H1 (cell line): ENCODE results near the gene NAA60. TPM values are rescaled to one million over a fixed set of nuclear protein-coding genes. Genes with fewer than 3 reads are reported as not detected.
A peak's percentile ranks its signal among the peaks of the same experiment; 100 is the strongest.

Experiments
- CTCF ChIA-PET: fragments of 300-600 bp; sonication (Branson Sonifier 250); formaldehyde crosslinking; loops from one replicate; lab custom pipeline; 2021; ENCODE audit not compliant: partially characterized antibody; lab: Charles Lee
- POLR2A ChIA-PET: fragments of 300-600 bp; sonication (Branson Sonifier 250); formaldehyde crosslinking; loops from one replicate; lab custom pipeline; 2021; ENCODE audit warnings: inconsistent platforms; ENCODE audit not compliant: partially characterized antibody; lab: Charles Lee
- DNase-seq, 2 experiments: peaks; one replicate each; pipeline versions ENCODE4 v3.0.0 to v3.0.0-alpha.2; 2010 to 2022; ENCODE audit warnings: low spot score in 2 of 2, low read depth in 1 of 2, mixed read lengths in 1 of 2
- FAIRE-seq: peaks from 2 replicates; lab custom pipeline; 2011; peaks lifted over from hg19 to GRCh38; lab: Jason Lieb, UNC
- H2AFZ ChIP-seq: 2 replicates; pipeline ENCODE4 v1.8.1; 2012; ENCODE audit warnings: low read length, inconsistent platforms
- H2AK5ac ChIP-seq: 2 replicates; pipeline ENCODE4 v1.6.1; 2013; ENCODE audit warnings: low read depth, low read length
- H2BK120ac ChIP-seq: replicated peaks from 2 replicates; pipeline ENCODE3; 2013; ENCODE audit warnings: low read depth, low read length, inconsistent platforms
- H2BK12ac ChIP-seq: 2 replicates; pipeline ENCODE4 v1.6.1; 2013; ENCODE audit warnings: low read depth, low read length
- H2BK15ac ChIP-seq: 2 replicates; pipeline ENCODE4 v1.6.1; 2013; ENCODE audit warnings: low read length
- H2BK20ac ChIP-seq: 2 replicates; pipeline ENCODE4 v1.6.1; 2013; ENCODE audit warnings: low read length
- H2BK5ac ChIP-seq: 2 replicates; pipeline ENCODE4 v1.6.1; 2013; ENCODE audit warnings: low read depth, low read length
- H3K14ac ChIP-seq: 2 replicates; pipeline ENCODE4 v1.6.1; 2013; ENCODE audit warnings: inconsistent platforms; ENCODE audit not compliant: insufficient read length
- H3K18ac ChIP-seq: 2 replicates; pipeline ENCODE4 v1.6.1; 2013; ENCODE audit warnings: low read length; ENCODE audit errors: extremely low read depth
- H3K23ac ChIP-seq: 2 replicates; pipeline ENCODE4 v1.6.1; 2013; ENCODE audit warnings: inconsistent platforms; ENCODE audit not compliant: insufficient read length
- H3K23me2 ChIP-seq: 2 replicates; pipeline ENCODE4 v1.6.1; 2013; ENCODE audit warnings: low read depth, low read length
- H3K27ac ChIP-seq: 2 replicates; pipeline ENCODE4 v1.6.1; 2011; ENCODE audit warnings: low read depth, low read length, inconsistent platforms
- H3K27me3 ChIP-seq, 4 experiments: replicated peaks in 1 of 4; 1 replicate in 1 of 4; 2 replicates in 3 of 4; pipeline versions ENCODE4 v1.6.1 to v1.8.1; 2011 to 2013; ENCODE audit warnings: low read length in 3 of 4, mild to moderate bottlenecking in 3 of 4, inconsistent platforms in 2 of 4, mixed read lengths in 2 of 4, moderate library complexity in 1 of 4; ENCODE audit not compliant: control insufficient read depth in 3 of 4, insufficient read depth in 3 of 4; ENCODE audit errors: extremely low read depth in 1 of 4
- H3K36me3 ChIP-seq, 4 experiments: 2 replicates each; pipeline versions ENCODE4 v1.6.1 to v1.8.1; 2011 to 2013; ENCODE audit warnings: mild to moderate bottlenecking in 4 of 4, low read length in 3 of 4, moderate library complexity in 2 of 4, control low read depth in 1 of 4, inconsistent platforms in 1 of 4; ENCODE audit not compliant: insufficient read depth in 4 of 4, control insufficient read depth in 2 of 4
- H3K4ac ChIP-seq: replicated peaks from 2 replicates; pipeline ENCODE3; 2013; ENCODE audit warnings: low read length, low read depth, mixed read lengths, inconsistent platforms; ENCODE audit not compliant: insufficient read length
- H3K4me1 ChIP-seq, 4 experiments: replicated peaks in 1 of 4; 1 replicate in 1 of 4; 2 replicates in 3 of 4; pipeline versions ENCODE4 v1.6.1 to v1.8.1; 2011 to 2013; ENCODE audit warnings: low read length in 3 of 4, inconsistent platforms in 2 of 4, mixed read lengths in 1 of 4; ENCODE audit not compliant: insufficient read depth in 4 of 4, control insufficient read depth in 3 of 4
- H3K4me2 ChIP-seq, 2 experiments: 2 replicates each; pipeline versions ENCODE4 v1.6.1 to v1.8.1; 2011 to 2013; ENCODE audit warnings: low read depth in 2 of 2, low read length in 2 of 2, control low read depth in 1 of 2, inconsistent platforms in 1 of 2, mild to moderate bottlenecking in 1 of 2; ENCODE audit not compliant: insufficient read depth in 1 of 2
- H3K4me3 ChIP-seq, 4 experiments: fragments of 200-600, 300-600 bp in 1 of 4; sonication (generic), shearing (Covaris generic), sonication (Bioruptor Twin) in 1 of 4; 2 replicates each; pipeline versions ENCODE4 v1.5.1 to v1.8.1; 2011 to 2016; ENCODE audit warnings: low read length in 4 of 4, low read depth in 3 of 4, control low read depth in 2 of 4, inconsistent platforms in 2 of 4, mild to moderate bottlenecking in 2 of 4, mixed read lengths in 1 of 4, moderate library complexity in 1 of 4; ENCODE audit not compliant: insufficient read depth in 2 of 4; ENCODE audit errors: extremely low read depth in 1 of 4
- H3K56ac ChIP-seq: replicated peaks from 2 replicates; pipeline ENCODE3; 2013; ENCODE audit warnings: low read depth, mild to moderate bottlenecking, mixed read lengths, low read length, inconsistent platforms; ENCODE audit not compliant: insufficient read length
- H3K79me1 ChIP-seq: 2 replicates; pipeline ENCODE4 v1.6.1; 2013; ENCODE audit warnings: low read depth, low read length, control low read depth
- H3K79me2 ChIP-seq, 2 experiments: 2 replicates each; pipeline versions ENCODE4 v1.6.1 to v1.8.1; 2012 to 2013; ENCODE audit warnings: low read length in 2 of 2, mild to moderate bottlenecking in 2 of 2, inconsistent platforms in 1 of 2; ENCODE audit not compliant: insufficient read depth in 2 of 2, control insufficient read depth in 1 of 2
- H3K9ac ChIP-seq, 4 experiments: replicated peaks in 1 of 4; 1 replicate in 1 of 4; 2 replicates in 3 of 4; pipeline versions ENCODE4 v1.6.1 to v1.8.1; 2011 to 2013; ENCODE audit warnings: low read depth in 3 of 4, low read length in 3 of 4, control low read depth in 2 of 4, mild to moderate bottlenecking in 2 of 4, moderate library complexity in 2 of 4, inconsistent platforms in 1 of 4; ENCODE audit errors: extremely low read depth in 1 of 4
- H3K9me3 ChIP-seq, 2 experiments: 2 replicates each; pipeline versions ENCODE4 v1.6.1 to v1.8.1; 2012 to 2013; ENCODE audit warnings: mild to moderate bottlenecking in 2 of 2, moderate library complexity in 2 of 2, control low read depth in 1 of 2, inconsistent platforms in 1 of 2, low read depth in 1 of 2, low read length in 1 of 2, mixed read lengths in 1 of 2; ENCODE audit not compliant: insufficient read depth in 2 of 2
- H4K20me1 ChIP-seq, 2 experiments: replicated peaks in 1 of 2; 2 replicates each; pipeline versions ENCODE3 to v1.8.1; 2011 to 2013; ENCODE audit warnings: inconsistent platforms in 2 of 2, low read length in 2 of 2, mild to moderate bottlenecking in 1 of 2; ENCODE audit not compliant: insufficient read depth in 2 of 2, control insufficient read depth in 1 of 2
- H4K5ac ChIP-seq: 2 replicates; pipeline ENCODE4 v1.6.1; 2013; ENCODE audit warnings: low read length, low read depth, mixed read lengths, inconsistent platforms; ENCODE audit not compliant: insufficient read length
- H4K8ac ChIP-seq: 2 replicates; pipeline ENCODE4 v1.8.0; 2013; ENCODE audit warnings: mild to moderate bottlenecking, moderate library complexity, low read length, inconsistent platforms; ENCODE audit not compliant: insufficient read depth; ENCODE audit errors: extremely low read depth
- H4K91ac ChIP-seq: replicated peaks from 2 replicates; pipeline ENCODE3; 2013; ENCODE audit warnings: low read length, mixed read lengths, inconsistent platforms; ENCODE audit not compliant: insufficient read length
- CHD1 ChIP-seq: IDR thresholded peaks from 2 replicates; pipeline ENCODE4 v1.6.1; 2012; ENCODE audit warnings: low read depth, low read length, improper control_type of control experiment
- CHD2 ChIP-seq: IDR thresholded peaks from 2 replicates; pipeline ENCODE4 v1.6.1; 2012; ENCODE audit warnings: low read length, improper control_type of control experiment
- JUN ChIP-seq: IDR thresholded peaks from 2 replicates; pipeline ENCODE4 v1.6.1; 2011; ENCODE audit warnings: low read depth, mild to moderate bottlenecking, improper control_type of control experiment, low read length
- MAFK ChIP-seq: IDR thresholded peaks from 2 replicates; pipeline ENCODE4 v1.6.1; 2012; ENCODE audit warnings: low read depth, mild to moderate bottlenecking, improper control_type of control experiment, low read length
- RAD21 ChIP-seq, 2 experiments: IDR thresholded peaks in 1 of 2; conservative IDR thresholded peaks in 1 of 2; 2 replicates each; pipeline ENCODE4 v1.6.1; 2011; ENCODE audit warnings: low read depth in 2 of 2, low read length in 2 of 2, improper control_type of control experiment in 1 of 2, inconsistent platforms in 1 of 2, mild to moderate bottlenecking in 1 of 2, moderate library complexity in 1 of 2
- TBP ChIP-seq: IDR thresholded peaks from 2 replicates; pipeline ENCODE4 v1.6.1; 2011; ENCODE audit warnings: low read depth, low read length, improper control_type of control experiment
- WGBS, 2 experiments: shearing (Covaris generic) in 1 of 2; methylation state at CpG; one replicate each; pipeline versions ENCODE4 v1.1.6 to v1.1.7; 2013 to 2015; ENCODE audit warnings: low lambda C conversion rate in 2 of 2, mixed read lengths in 2 of 2, inconsistent platforms in 1 of 2, low coverage in 1 of 2, missing lambda C conversion rate in 1 of 2; ENCODE audit not compliant: insufficient replicate concordance in 2 of 2, insufficient coverage in 1 of 2, insufficient read length in 1 of 2; ENCODE audit errors: extremely low coverage in 1 of 2, missing lambda C conversion rate in 1 of 2; 5-methylcytosine and 5-hydroxymethylcytosine counted together
- polyA plus RNA-seq, 7 experiments: library from polyadenylated mRNA; depleted of rRNA in 3 of 7; stranded (reverse) in 5 of 7; unstranded in 2 of 7; fragments of >200 nt in 5 of 7; fragments of 200-250 nt in 2 of 7; gene quantifications; 1 replicate in 5 of 7; 2 replicates in 1 of 7; 4 replicates in 1 of 7; pipeline versions ENCODE4 v1.2.1 to v1.2.3, GENCODE V29; 2011 to 2013; ENCODE audit warnings: missing spikeins in 2 of 7, mixed read lengths in 2 of 7
- total RNA-seq: library from RNA; stranded (reverse); fragmentation: NEBNext Ultra II Directional; extraction: Animal tissue kit (Norgen Biotek cat#: 25700); gene quantifications from 2 replicates; pipeline ENCODE4 v1.2.1, GENCODE V29; 2021

The NAA60 gene
- total and polyA plus RNA-seq, 2 of the 8 experiments (the other 6 are each of a cell fraction or from before 2014, with no cell fraction given): 34.1 to 47.6 TPM

DNA sequence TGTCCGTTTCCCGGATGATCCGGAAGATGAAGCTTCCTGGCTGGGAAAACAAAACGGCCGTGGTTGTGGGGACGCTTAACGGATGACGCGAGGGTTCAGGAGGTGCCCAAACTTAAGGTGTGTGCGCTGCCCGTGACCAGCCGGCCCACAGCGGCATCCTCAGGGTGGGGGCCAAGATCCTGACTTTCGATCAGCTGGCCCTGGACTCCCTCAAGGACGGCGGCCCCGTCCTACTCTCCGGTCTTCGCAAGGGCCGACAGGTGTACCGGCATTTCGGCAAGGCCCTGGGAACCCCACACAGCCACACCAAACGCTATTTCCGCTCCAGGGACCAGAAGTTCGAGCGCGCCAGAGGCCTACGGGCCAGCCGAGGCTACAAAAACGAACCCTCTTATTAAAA, 52.9 kb downstream of the NAA60 start:
- H3K23ac ChIP-seq: no peak overlapping the region
- H4K5ac ChIP-seq: no peak overlapping the region
- FAIRE-seq (no peak), DNase-seq (no peak)
- no peaks in the 10 kb centered on the region for H3K9me3 ChIP-seq
- H2BK15ac ChIP-seq: no peak overlapping the region
- no peaks in the 10 kb centered on the region for H3K4me1 ChIP-seq
- no peak overlapping the region for H3K27ac ChIP-seq
- no peak overlapping the region for H3K9ac ChIP-seq
- H4K20me1 ChIP-seq: no peaks in the 10 kb centered on the region
- ChIA-PET POLR2A (no interaction called here), CTCF (interaction anchor here (0.6 to 6.3 kb wide), 5 partner anchors 11 to 75 kb away, joined by 3 to 27 read pairs (median 4); no protein-coding TSS in a partner anchor)
- H3K4ac ChIP-seq: no peak overlapping the region
- H3K18ac ChIP-seq: no peak overlapping the region
- no peak overlapping the region for H2BK20ac ChIP-seq
- H3K56ac ChIP-seq: no peak overlapping the region
- no peak overlapping the region for H3K4me2 ChIP-seq
- no peak overlapping the region for H2BK120ac ChIP-seq
- no peak overlapping the region for H2BK5ac ChIP-seq
- no peak overlapping the region for H4K91ac ChIP-seq
- no peaks in the 10 kb centered on the region for H3K27me3 ChIP-seq
- no peaks in the 10 kb centered on the region for H3K79me2 ChIP-seq
- no peak overlapping the region for H2AFZ ChIP-seq
- no peak overlapping the region for H3K4me3 ChIP-seq
- WGBS, 2 experiments: 93% methylated on average over 28 of the region's 30 CpGs; no CpG with 5 or more reads in 1 of the 2 experiments
- peak overlapping the region; percentile 28; the same call in 1 of the 2 replicates for H4K8ac ChIP-seq
- no peak overlapping the region for H2AK5ac ChIP-seq
- no peaks in the 10 kb centered on the region for H3K79me1 ChIP-seq
- no peak overlapping the region for H2BK12ac ChIP-seq
- H3K14ac ChIP-seq: no peak overlapping the region
- no peak for TF ChIP-seq JUN
- no peak for TF ChIP-seq MAFK
- no peak for TF ChIP-seq RAD21 (IDR thresholded peaks at IDR 0.05 in 1 of 2, conservative IDR thresholded peaks at IDR 0.05 in 1 of 2; ENCODE audit: low read depth in 2 of 2, low read length in 2 of 2)
- TF ChIP-seq CHD2: no peak
- no peak for TF ChIP-seq TBP
- no peak for TF ChIP-seq CHD1
- TF ChIP-seq, all 59 proteins: peak for 0
- H3K23me2 ChIP-seq: no peaks in the 10 kb centered on the region
- H3K36me3 ChIP-seq: no peaks in the 10 kb centered on the region
